Measurements from ENCODE around the gene RBM17. TPM values are rescaled to one million over a fixed set of nuclear protein-coding genes. Genes with fewer than 3 reads are reported as not detected.

RBM17 gene
- total and polyA plus RNA-seq, 10 of the 15 experiments (the other 5 are each of a cell fraction or from before 2014, with no cell fraction given): 28.4 to 181 (median 83.9) TPM

- TF ChIP-seq SREBF2 (IDR thresholded peaks at IDR 0.05; ENCODE audit: low read length) (no peak; the same call in 1 of the 2 replicates), E2F8 (IDR thresholded peaks at IDR 0.05; ENCODE audit: low read depth, partially characterized antibody) (no peak), MXI1 (IDR thresholded peaks at IDR 0.05; ENCODE audit: low read depth, low read length) (peak; percentile 45), FOS (IDR thresholded peaks at IDR 0.05; ENCODE audit: borderline replicate concordance, extremely low read depth, insufficient read length) (no peak), ZZZ3 (IDR thresholded peaks at IDR 0.05; ENCODE audit: control insufficient read depth, insufficient read length, low read depth) (no peak), EZH2 (IDR thresholded peaks at IDR 0.05; ENCODE audit: borderline replicate concordance, control insufficient read depth, low read depth, low read length) (no peak), CUX1 (IDR thresholded peaks at IDR 0.05; ENCODE audit: insufficient replicate concordance, low read depth, low read length) (no peak), SIN3A (IDR thresholded peaks at IDR 0.05; ENCODE audit: low read depth, low read length) (peak; percentile 54), NKRF (conservative IDR thresholded peaks at IDR 0.05) (peak; percentile 87), PBX3 (IDR thresholded peaks at IDR 0.05; ENCODE audit: insufficient replicate concordance, low read depth, low read length) (no peak), POU2F2 (IDR thresholded peaks at IDR 0.05; ENCODE audit: borderline replicate concordance, low read depth, low read length) (peak; percentile 77), ZBTB40 (IDR thresholded peaks at IDR 0.05; ENCODE audit: borderline replicate concordance) (no peak)
Measured at GRCh38 chr10:6088721-6089333, at the start of gene RBM17 (continued).
